Activated CD8-positive, alpha-beta memory T cell treated with anti-CD3 and anti-CD28 coated beads for 1 hour (primary cell): Measurements from ENCODE around the gene PXYLP1.

Experiments
- DNase-seq, 2 donors: peaks; one replicate each; pipeline ENCODE4 v3.0.0-alpha.2; 2020; ENCODE audit warnings: low read depth in 1 of 2; ENCODE audit errors: extremely low read depth in 1 of 2

Gene PXYLP1

DNA sequence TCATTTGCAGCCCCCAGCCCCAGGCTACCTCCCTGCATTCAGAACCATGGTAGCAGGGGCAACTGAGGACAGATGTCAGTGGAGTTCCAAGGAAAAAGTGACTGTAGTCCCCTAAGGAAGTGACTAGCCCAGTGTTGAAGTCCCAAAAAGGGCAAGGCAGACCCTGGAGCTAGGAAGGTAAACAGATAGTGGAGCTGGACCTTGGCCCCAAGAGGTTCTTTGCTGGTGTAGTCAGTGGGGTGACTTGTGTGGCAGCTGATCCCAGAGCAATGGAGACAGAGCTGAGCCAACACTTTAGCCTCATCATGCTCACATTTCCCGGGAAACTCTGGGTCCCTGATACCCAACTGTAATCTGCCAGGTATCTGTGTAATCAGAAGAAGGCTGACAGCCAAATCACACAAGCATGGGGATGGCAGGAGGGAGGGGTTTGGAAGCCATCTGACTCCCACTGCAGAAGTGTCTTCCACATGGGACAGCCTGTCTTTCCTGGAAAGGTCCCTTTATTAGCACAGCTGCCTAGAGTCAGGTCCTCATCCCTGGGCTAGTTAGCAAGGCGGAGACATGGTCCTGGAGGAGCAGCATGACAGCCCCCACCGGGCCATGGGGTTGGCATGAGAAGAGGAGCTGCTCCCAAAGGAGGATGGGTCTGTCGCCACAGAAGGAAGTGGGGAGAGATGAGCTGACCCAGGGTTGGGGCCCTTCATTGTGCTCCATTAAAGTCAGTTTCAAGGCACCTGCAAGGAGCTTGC lies 39.8 kb downstream of the PXYLP1 start:
- no peak for DNase-seq

GRCh38 chr3:141272906-141273662 lies 41.5 kb downstream of the PXYLP1 start:
- no peak for DNase-seq

- DNase-seq, result no peak
Observed at GRCh38 chr3:141273700-141274410, 42.2 kb downstream of the PXYLP1 start.

GRCh38 chr3:141274411-141275031 lies 42.9 kb downstream of the PXYLP1 start:
- no peak for DNase-seq

- DNase-seq, result no peak
Observed at GRCh38 chr3:141275032-141275422, 43.4 kb downstream of the PXYLP1 start.

DNA sequence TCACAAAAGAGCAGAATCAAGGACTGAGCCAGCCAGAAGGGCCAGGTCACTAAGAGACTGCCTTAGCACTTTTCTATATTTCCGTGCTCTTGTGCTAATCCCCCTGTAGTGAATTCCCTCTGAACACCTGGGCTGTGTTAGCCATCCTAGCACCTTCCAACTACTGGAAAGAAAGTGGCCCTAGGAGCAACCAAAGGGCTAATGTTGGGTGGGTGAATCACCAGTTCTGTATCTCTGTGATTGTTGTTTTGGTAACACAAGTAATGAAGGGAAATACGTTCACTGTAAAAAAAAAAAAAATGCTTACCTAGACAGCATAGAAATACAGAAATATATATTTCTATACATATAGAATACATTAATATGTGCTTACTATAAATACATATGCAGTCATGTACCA lies 43.9 kb downstream of the PXYLP1 start:
- DNase-seq, result no peak

DNA sequence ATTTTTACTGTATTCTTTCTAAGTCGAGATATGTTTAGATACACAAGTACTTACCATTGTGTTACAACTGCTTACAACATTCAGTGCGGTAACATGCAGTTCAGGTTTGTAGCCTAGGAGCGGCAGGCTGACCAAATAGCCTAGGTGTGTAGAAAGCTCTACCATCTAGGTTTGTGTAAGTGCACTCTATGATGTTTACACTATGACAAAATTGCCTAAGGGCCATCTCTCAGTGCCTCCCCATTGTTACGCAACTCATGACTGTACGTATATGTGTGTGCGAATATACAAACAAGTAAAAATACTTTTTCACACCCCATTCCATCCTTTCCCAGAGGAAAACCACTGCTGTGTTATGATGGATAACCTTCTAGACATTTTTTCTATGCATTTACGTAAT lies 44.3 kb downstream of the PXYLP1 start:
- DNase-seq, result no peak

- no peak for DNase-seq
Observed at GRCh38 chr3:141276398-141276797, 44.8 kb downstream of the PXYLP1 start.

GRCh38 chr3:141277451-141277850 lies 45.8 kb downstream of the PXYLP1 start:
- DNase-seq, result no peak

- no peak for DNase-seq
Observed at GRCh38 chr3:141278196-141279076, 46.8 kb downstream of the PXYLP1 start.

DNA sequence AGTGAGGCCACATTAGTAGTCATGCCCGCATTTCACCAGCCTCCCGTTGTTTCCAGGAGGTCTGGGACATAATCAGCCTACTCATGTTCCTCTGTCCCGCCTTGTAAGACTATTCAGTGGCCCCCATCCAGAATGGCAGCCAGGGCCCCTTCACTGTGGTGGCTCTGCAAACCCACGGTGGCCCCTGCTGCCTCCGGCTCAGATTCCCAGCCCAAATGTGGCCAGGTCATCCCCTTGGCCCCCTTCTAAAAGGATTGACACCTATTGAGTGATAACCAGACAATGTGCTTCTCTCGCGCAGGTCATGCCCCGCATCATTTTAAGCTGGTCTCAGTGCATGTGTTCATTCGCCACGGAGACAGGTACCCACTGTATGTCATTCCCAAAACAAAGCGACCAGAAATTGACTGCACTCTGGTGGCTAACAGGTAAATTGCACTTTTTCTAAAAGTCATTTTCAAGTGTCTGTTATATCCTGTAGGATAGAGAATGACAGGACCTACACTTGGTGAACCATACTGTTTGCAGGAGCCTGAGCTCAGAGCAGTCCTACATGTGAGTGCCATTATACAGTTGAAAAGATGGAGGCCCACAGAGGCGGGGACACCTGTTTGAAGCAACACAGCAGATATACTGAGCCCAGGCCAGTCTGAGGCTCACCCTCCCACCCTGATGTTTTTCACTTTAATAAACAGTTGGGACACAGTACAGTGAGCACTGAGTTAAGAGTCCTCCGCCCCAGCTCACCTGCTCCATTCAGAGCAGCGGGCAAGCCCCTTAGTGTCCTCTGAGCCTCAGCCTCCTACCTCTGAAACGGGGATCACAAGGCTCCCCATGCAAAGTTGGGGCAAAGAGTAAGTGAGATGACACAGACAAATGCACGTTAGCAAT lies 47.7 kb downstream of the PXYLP1 start:
- no peak for DNase-seq

DNA sequence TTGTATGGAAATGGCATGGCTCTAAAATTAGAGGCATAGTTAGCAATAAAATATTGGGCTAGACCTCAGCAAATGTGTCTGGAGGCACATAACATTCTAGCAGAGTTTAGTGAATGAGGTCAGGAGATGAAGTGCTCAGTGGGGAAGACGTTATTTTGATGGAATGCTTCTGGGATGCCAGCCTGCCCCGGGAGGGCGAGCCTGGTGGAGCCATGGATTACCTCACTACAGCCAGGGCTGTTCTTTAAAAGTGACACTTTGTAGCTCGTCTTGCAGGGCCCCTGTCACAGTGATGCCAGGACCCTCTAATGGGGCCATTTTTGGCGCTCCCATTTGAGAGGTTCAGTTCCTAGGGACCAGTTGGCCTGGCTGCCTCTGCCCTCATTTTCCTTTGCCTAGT lies 48.5 kb downstream of the PXYLP1 start:
- no peak for DNase-seq

DNA sequence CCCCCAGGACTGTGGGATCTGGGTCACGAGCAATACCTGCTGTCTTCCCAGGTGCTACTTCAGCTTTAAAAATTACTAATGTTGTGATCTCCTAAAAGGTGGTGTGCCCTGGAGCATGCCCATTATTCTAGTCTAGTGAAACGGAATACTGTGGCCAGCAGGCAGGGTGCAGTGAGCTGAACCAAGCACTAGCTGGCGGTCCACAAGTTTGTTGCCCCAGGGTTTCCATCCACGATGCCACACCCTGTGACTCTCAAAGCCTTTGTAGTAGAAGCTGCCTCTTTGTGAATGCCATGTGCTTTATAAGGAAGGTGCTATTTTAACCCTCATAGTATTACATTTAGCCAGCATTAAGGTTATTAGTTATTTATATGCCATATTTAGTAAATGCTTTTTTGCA lies 49.1 kb downstream of the PXYLP1 start:
- no peak for DNase-seq

- no peak for DNase-seq
Observed at GRCh38 chr3:141285570-141285969, 53.9 kb downstream of the PXYLP1 start.

- no peak for DNase-seq
Observed at GRCh38 chr3:141286856-141287255, 55.2 kb downstream of the PXYLP1 start.

DNA sequence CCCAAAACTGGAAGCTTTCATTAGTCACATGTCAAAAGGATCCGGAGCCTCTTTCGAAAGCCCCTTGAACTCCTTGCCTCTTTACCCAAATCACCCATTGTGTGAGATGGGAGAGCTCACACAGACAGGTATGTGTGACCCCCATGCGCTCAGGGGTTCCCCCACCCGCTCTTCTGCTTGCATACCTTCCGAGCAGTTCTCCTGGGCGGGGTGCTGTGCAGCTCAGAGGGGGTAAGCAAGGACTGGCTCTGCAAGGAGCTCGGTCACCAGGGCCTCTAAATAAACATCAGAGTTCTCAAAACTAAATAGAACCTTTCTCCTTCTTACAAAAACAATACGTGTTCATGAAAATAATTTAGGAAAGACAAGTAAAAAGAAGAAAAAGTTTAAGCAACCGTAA lies 55.7 kb downstream of the PXYLP1 start:
- no peak for DNase-seq

- no peak for DNase-seq
Observed at GRCh38 chr3:141288336-141288990, 56.8 kb downstream of the PXYLP1 start.

GRCh38 chr3:141289228-141289772 lies 57.7 kb downstream of the PXYLP1 start:
- DNase-seq, result no peak
